Lower leg skin (tissue), 4 donors: Measurements from ENCODE around the gene PPP1R15A. TPM values are rescaled to one million over a fixed set of nuclear protein-coding genes. Genes with fewer than 3 reads are reported as not detected.
"Not testable (repeated sequence)": the region's sequence is repeated elsewhere in the genome, so short reads cannot be mapped to it uniquely, and the experiment has no call there.

Source experiments
- DNase-seq, 2 donors: peaks; one replicate each; pipeline ENCODE4 v3.0.0-alpha.2; 2019; ENCODE audit warnings: low spot score in 2 of 2
- H3K4me3 ChIP-seq: fragments of 200-600 bp; sonication (generic); 2 replicates; pipeline ENCODE4 v1.5.1; 2017; ENCODE audit warnings: mild to moderate bottlenecking, low read depth; ENCODE audit not compliant: poor library complexity, severe bottlenecking
- POLR2A ChIP-seq, 2 donors: fragments of 450-650 bp; IDR thresholded peaks; one replicate each; pipeline ENCODE4 v1.6.1; 2016 to 2017; ENCODE audit warnings: antibody characterized with exemption in 2 of 2, mild to moderate bottlenecking in 1 of 2, moderate library complexity in 1 of 2
- WGBS, 2 donors: methylation state at CpG; one replicate each; pipeline ENCODE4 v1.1.5; 2018; 5-methylcytosine and 5-hydroxymethylcytosine counted together
- intact Hi-C: fragments of 100-400 bp; cut with DNase I; formaldehyde crosslinking; loops from one replicate; pipeline ENCODE4 v1.15.0; 2023; ENCODE audit warnings: low total_unique reads
- total RNA-seq, 4 donors: library from RNA; depleted of rRNA; stranded (reverse); fragments of >200 nt; gene quantifications; one replicate each; pipeline ENCODE4 v1.1.0, GENCODE V29; 2016
- TF ChIP-seq, protein P1 (sequence below), 3 donors: fragments of 450-650 bp; IDR thresholded peaks; one replicate each; pipeline ENCODE4 v1.5.1; 2016; ENCODE audit warnings: antibody characterized with exemption in 3 of 3, mild to moderate bottlenecking in 3 of 3, moderate library complexity in 2 of 3

Gene PPP1R15A
- total RNA-seq, 4 donors from 2014 or later = 91.6 to 152 (median 97.5) TPM

GRCh38 chr19:48879025-48879637 is 6.9 kb downstream of the PPP1R15A start:
- no peak for DNase-seq
- TF ChIP-seq POLR2A (IDR thresholded peaks at IDR 0.05) = no peak
- TF ChIP-seq, protein P1, sequence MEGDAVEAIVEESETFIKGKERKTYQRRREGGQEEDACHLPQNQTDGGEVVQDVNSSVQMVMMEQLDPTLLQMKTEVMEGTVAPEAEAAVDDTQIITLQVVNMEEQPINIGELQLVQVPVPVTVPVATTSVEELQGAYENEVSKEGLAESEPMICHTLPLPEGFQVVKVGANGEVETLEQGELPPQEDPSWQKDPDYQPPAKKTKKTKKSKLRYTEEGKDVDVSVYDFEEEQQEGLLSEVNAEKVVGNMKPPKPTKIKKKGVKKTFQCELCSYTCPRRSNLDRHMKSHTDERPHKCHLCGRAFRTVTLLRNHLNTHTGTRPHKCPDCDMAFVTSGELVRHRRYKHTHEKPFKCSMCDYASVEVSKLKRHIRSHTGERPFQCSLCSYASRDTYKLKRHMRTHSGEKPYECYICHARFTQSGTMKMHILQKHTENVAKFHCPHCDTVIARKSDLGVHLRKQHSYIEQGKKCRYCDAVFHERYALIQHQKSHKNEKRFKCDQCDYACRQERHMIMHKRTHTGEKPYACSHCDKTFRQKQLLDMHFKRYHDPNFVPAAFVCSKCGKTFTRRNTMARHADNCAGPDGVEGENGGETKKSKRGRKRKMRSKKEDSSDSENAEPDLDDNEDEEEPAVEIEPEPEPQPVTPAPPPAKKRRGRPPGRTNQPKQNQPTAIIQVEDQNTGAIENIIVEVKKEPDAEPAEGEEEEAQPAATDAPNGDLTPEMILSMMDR (IDR thresholded peaks at IDR 0.05) = no peak
- intact Hi-C loops = no loop called here
- WGBS, 2 donors = 80 to 86% methylated on average over 13 of the region's 13 CpGs
- H3K4me3 ChIP-seq = no peak overlapping the region

GRCh38 chr19:48879696-48880095 is 7.5 kb downstream of the PPP1R15A start:
- DNase-seq, intact Hi-C loops, H3K4me3 ChIP-seq: not testable (repeated sequence)
- 91 to 96% methylated on average over 9 of the region's 9 CpGs for WGBS, 2 donors

DNA sequence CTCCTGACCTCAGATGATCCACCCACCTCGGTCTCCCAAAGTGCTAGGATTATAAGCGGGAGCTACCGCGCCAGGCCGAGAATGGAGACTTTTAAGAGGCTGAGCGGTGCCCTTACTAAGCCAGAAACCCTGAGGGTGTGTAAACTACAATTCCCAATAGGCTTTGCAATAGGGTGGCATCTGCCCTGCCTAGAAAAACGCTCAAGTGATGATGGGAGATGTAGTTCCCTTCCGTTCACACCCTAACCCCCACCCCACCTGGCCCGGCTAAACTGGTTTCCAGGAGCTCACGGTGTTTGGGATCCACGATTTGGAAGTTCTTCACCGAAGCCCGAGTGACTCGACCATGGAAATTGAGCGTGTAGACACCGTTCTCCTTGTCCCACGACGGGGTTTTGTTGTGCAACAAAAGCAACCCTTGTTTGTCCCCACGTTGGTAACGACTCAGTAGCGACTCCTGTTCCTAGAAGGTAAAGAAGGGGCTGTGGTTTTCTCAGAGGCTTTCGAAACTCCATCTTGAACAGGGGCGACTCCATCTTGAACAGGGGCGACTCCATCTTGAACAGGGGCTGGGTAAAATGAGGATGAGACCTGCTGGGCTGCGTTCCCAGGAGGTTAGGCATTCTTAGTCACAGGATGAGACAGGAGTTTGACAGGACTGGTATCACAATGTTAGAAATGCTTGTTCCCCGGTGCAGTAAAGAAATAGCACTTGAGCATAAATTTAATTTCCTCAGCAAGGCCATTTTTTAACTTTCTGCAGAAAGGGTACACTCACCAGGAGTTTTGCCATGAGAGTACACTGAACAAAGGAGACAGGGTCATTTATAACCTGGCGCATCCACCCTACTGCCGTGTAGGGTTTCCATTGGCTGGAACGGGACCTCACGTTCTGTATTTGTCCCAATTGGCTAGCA is 9.8 kb downstream of the PPP1R15A start:
- WGBS, 2 donors = 79 to 83% methylated on average over 30 of the region's 30 CpGs
- intact Hi-C loops = no loop called here
- DNase-seq = no peak
- TF ChIP-seq, protein P1 (IDR thresholded peaks at IDR 0.05) = no peak
- no peak for TF ChIP-seq POLR2A (IDR thresholded peaks at IDR 0.05)
- no peak overlapping the region for H3K4me3 ChIP-seq

- intact Hi-C loops = no loop called here
- no peak for DNase-seq
- 97 to 98% methylated on average over 7 of the region's 7 CpGs for WGBS, 2 donors
- no peak for TF ChIP-seq POLR2A (IDR thresholded peaks at IDR 0.05)
- TF ChIP-seq, protein P1 (IDR thresholded peaks at IDR 0.05) = no peak
- no peak overlapping the region for H3K4me3 ChIP-seq
These were observed 11.5 kb downstream of the PPP1R15A start for GRCh38 chr19:48883726-48884125.

GRCh38 chr19:48887861-48888612 is 15.8 kb downstream of the PPP1R15A start:
- WGBS, 2 donors = 93% methylated on average over 21 of the region's 21 CpGs
- H3K4me3 ChIP-seq = no peak overlapping the region
- DNase-seq = no peak
- intact Hi-C loops = no loop called here
- no peak for TF ChIP-seq POLR2A (IDR thresholded peaks at IDR 0.05)

DNA sequence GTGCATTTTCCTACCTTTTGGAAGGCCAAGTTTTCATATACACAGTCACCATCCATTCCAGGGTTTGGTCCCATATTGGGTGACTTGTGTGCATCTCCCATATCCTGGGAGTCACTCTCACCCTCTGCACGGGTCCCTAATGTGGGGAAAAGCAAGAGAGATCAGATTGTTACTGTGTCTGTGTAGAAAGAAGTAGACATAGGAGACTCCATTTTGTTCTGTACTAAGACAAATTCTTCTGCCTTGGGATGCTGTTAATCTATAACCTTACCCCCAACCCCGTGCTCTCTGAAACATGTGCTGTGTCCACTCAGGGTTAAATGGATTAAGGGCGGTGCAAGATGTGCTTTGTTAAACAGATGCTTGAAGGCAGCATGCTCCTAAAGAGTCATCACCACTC is 17.3 kb downstream of the PPP1R15A start:
- intact Hi-C loops, H3K4me3 ChIP-seq, DNase-seq: not testable (repeated sequence)
- 79 to 82% methylated on average over 3 of the region's 3 CpGs for WGBS, 2 donors

- no peak for DNase-seq
- TF ChIP-seq, protein P1 (IDR thresholded peaks at IDR 0.05) = no peak
- TF ChIP-seq POLR2A (IDR thresholded peaks at IDR 0.05) = no peak
- 79 to 81% methylated on average over 4 of the region's 4 CpGs for WGBS, 2 donors
- intact Hi-C loops = no loop called here
- H3K4me3 ChIP-seq = no peak overlapping the region
These were observed 18.3 kb downstream of the PPP1R15A start for GRCh38 chr19:48890551-48890950.
